Embryonic facial prominence (tissue), 1 donor: Measurements from ENCODE around the gene PARP12.

Experiments
- DNase-seq: peaks from one replicate; pipeline ENCODE4 v3.0.0-alpha.2; 2016; ENCODE audit errors: extremely low spot score

PARP12 gene

GRCh38 chr7:140035400-140036223 is 27.1 kb downstream of the PARP12 start:
- DNase-seq, result no peak

GRCh38 chr7:140034421-140034820 is 28.3 kb downstream of the PARP12 start:
- DNase-seq, result no peak

- DNase-seq, result no peak
Measured at GRCh38 chr7:140033779-140034363, 28.9 kb downstream of the PARP12 start.

- no peak for DNase-seq
Measured at GRCh38 chr7:140033036-140033435, 29.7 kb downstream of the PARP12 start.

GRCh38 chr7:140031364-140031763 is 31.4 kb downstream of the PARP12 start:
- no peak for DNase-seq

- no peak for DNase-seq
Measured at GRCh38 chr7:140029072-140029471, 33.7 kb downstream of the PARP12 start.

GRCh38 chr7:140028311-140028710 is 34.4 kb downstream of the PARP12 start:
- no peak for DNase-seq

GRCh38 chr7:140027858-140028257 is 34.9 kb downstream of the PARP12 start:
- no peak for DNase-seq

GRCh38 chr7:140026935-140027334 is 35.8 kb downstream of the PARP12 start:
- DNase-seq, result no peak

- DNase-seq, result no peak
Measured at GRCh38 chr7:140025814-140026433, 36.8 kb downstream of the PARP12 start.

GRCh38 chr7:140025241-140025640 is 37.5 kb downstream of the PARP12 start:
- DNase-seq, result no peak

GRCh38 chr7:140024585-140024984 is 38.2 kb downstream of the PARP12 start:
- no peak for DNase-seq

- DNase-seq, result no peak
Measured at GRCh38 chr7:140023728-140024127, 39.0 kb downstream of the PARP12 start.

- no peak for DNase-seq
Measured at GRCh38 chr7:140022582-140023211, 40.1 kb downstream of the PARP12 start.

GRCh38 chr7:140021603-140022002 is 41.1 kb downstream of the PARP12 start:
- no peak for DNase-seq

GRCh38 chr7:140019606-140020005 is 43.1 kb downstream of the PARP12 start:
- DNase-seq, result no peak

- DNase-seq, result no peak
Measured at GRCh38 chr7:140019172-140019571, 43.6 kb downstream of the PARP12 start.

- DNase-seq, result no peak
Measured at GRCh38 chr7:140018125-140019043, 44.4 kb downstream of the PARP12 start.

GRCh38 chr7:140017543-140017942 is 45.2 kb downstream of the PARP12 start:
- no peak for DNase-seq

GRCh38 chr7:140017034-140017433 is 45.7 kb downstream of the PARP12 start:
- DNase-seq, result no peak

GRCh38 chr7:140016540-140016939 is 46.2 kb downstream of the PARP12 start:
- DNase-seq, result no peak
